CD14-positive monocyte (primary cell): ENCODE results near the gene SUSD1. TPM values are rescaled to one million over a fixed set of nuclear protein-coding genes. Genes with fewer than 3 reads are reported as not detected.
A peak's percentile ranks its signal among the peaks of the same experiment; 100 is the strongest.

ENCODE experiments used
- DNase-seq, 3 donors: peaks; one replicate each; pipeline ENCODE4 v3.0.0-alpha.2; 2011 to 2022
- H2AFZ ChIP-seq: 2 replicates; pipeline ENCODE4 v1.6.0; 2012; ENCODE audit warnings: mild to moderate bottlenecking, low read depth, low read length, inconsistent platforms; ENCODE audit not compliant: insufficient read depth, poor library complexity, severe bottlenecking
- H3K27ac ChIP-seq, 2 donors: 1 replicate in 1 of 2; 2 replicates in 1 of 2; pipeline ENCODE4 v1.5.1; 2012 to 2013; ENCODE audit warnings: low read length in 2 of 2, control low read depth in 1 of 2, inconsistent platforms in 1 of 2, low read depth in 1 of 2, mild to moderate bottlenecking in 1 of 2
- H3K27me3 ChIP-seq, 2 donors: one replicate each; pipeline versions ENCODE4 v1.6.0 to v1.6.1; 2011 to 2013; ENCODE audit warnings: low read length in 2 of 2; ENCODE audit not compliant: control insufficient read depth in 2 of 2, insufficient read depth in 2 of 2
- H3K36me3 ChIP-seq, 2 donors: replicated peaks in 1 of 2; 1 replicate in 1 of 2; 2 replicates in 1 of 2; pipeline versions ENCODE4 v1.5.1 to v1.6.1; 2012 to 2013; ENCODE audit warnings: low read length in 2 of 2, control low read depth in 1 of 2, inconsistent platforms in 1 of 2, mild to moderate bottlenecking in 1 of 2; ENCODE audit not compliant: insufficient read depth in 2 of 2, control insufficient read depth in 1 of 2
- H3K4me1 ChIP-seq, 2 donors: 1 replicate in 1 of 2; 2 replicates in 1 of 2; pipeline versions ENCODE4 v1.5.1 to v1.6.1; 2012 to 2013; ENCODE audit warnings: low read length in 2 of 2, control low read depth in 1 of 2, inconsistent platforms in 1 of 2, mild to moderate bottlenecking in 1 of 2, moderate library complexity in 1 of 2; ENCODE audit not compliant: insufficient read depth in 2 of 2, control insufficient read depth in 1 of 2
- H3K4me2 ChIP-seq: replicated peaks from 2 replicates; pipeline ENCODE3; 2012; ENCODE audit warnings: low read length, moderate library complexity, mild to moderate bottlenecking; ENCODE audit not compliant: poor library complexity, severe bottlenecking; ENCODE audit errors: extremely low read depth
- H3K4me3 ChIP-seq, 3 experiments: fragments of 200-600 bp in 1 of 3; sonication (generic) in 1 of 3; replicated peaks in 1 of 3; 1 replicate in 2 of 3; 2 replicates in 1 of 3; pipeline ENCODE4 v1.5.1; 2011 to 2013; ENCODE audit warnings: low read length in 3 of 3, mild to moderate bottlenecking in 3 of 3, control low read depth in 2 of 3, low read depth in 2 of 3, inconsistent platforms in 1 of 3, moderate library complexity in 1 of 3
- H3K79me2 ChIP-seq: 2 replicates; pipeline ENCODE4 v1.6.0; 2012; ENCODE audit warnings: mild to moderate bottlenecking, control low read depth, inconsistent platforms, low read length, moderate library complexity; ENCODE audit not compliant: insufficient read depth
- H3K9ac ChIP-seq: 2 replicates; pipeline ENCODE4 v1.6.0; 2017; ENCODE audit warnings: low read length, mild to moderate bottlenecking; ENCODE audit not compliant: insufficient read depth, poor library complexity, severe bottlenecking
- H3K9me3 ChIP-seq, 2 donors: replicated peaks in 1 of 2; 1 replicate in 1 of 2; 2 replicates in 1 of 2; pipeline versions ENCODE4 v1.5.1 to v1.6.1; 2012 to 2013; ENCODE audit warnings: low read length in 2 of 2, control low read depth in 1 of 2; ENCODE audit not compliant: control insufficient read depth in 1 of 2, insufficient read depth in 1 of 2
- H4K20me1 ChIP-seq: 2 replicates; pipeline ENCODE4 v1.6.0; 2012; ENCODE audit warnings: mild to moderate bottlenecking, low read length, control low read depth, moderate library complexity; ENCODE audit not compliant: insufficient read depth
- H3K27ac Mint-ChIP-seq, 7 donors: one replicate each; pipeline ENCODE4 v1.8.0; 2020; ENCODE audit warnings: mild to moderate bottlenecking in 7 of 7, mixed read lengths in 7 of 7, moderate library complexity in 6 of 7, inconsistent platforms in 2 of 7
- H3K27me3 Mint-ChIP-seq, 3 donors: one replicate each; pipeline ENCODE4 v1.8.0; 2021 to 2022; ENCODE audit warnings: low read depth in 3 of 3, mild to moderate bottlenecking in 3 of 3, mixed read lengths in 3 of 3, moderate library complexity in 3 of 3, inconsistent platforms in 1 of 3
- H3K36me3 Mint-ChIP-seq, 2 donors: one replicate each; pipeline ENCODE4 v1.8.0; 2020; ENCODE audit warnings: mixed read lengths in 2 of 2, inconsistent platforms in 1 of 2, mild to moderate bottlenecking in 1 of 2
- H3K4me1 Mint-ChIP-seq: one replicate; pipeline ENCODE4 v1.8.0; 2020; ENCODE audit warnings: mild to moderate bottlenecking, mixed read lengths
- H3K4me3 Mint-ChIP-seq, 2 donors: one replicate each; pipeline ENCODE4 v1.8.0; 2020; ENCODE audit warnings: mild to moderate bottlenecking in 2 of 2, mixed read lengths in 2 of 2, moderate library complexity in 1 of 2
- H3K9me3 Mint-ChIP-seq, 7 donors: one replicate each; pipeline ENCODE4 v1.8.0; 2020 to 2022; ENCODE audit warnings: mixed read lengths in 7 of 7, mild to moderate bottlenecking in 6 of 7, moderate library complexity in 6 of 7, inconsistent platforms in 2 of 7
- WGBS: methylation state at CpG from one replicate; pipeline ENCODE4 v1.1.5; 2013; ENCODE audit warnings: missing lambda C conversion rate; ENCODE audit not compliant: insufficient coverage; 5-methylcytosine and 5-hydroxymethylcytosine counted together
- intact Hi-C, 2 donors: fragments of 100-400 bp; cut with micrococcal nuclease; formaldehyde crosslinking; loops; one replicate each; pipeline versions ENCODE4 v1.15.0 to v1.15.1; 2023
- polyA plus RNA-seq, 3 donors: library from polyadenylated mRNA; depleted of rRNA in 1 of 3; unstranded in 2 of 3; stranded (reverse) in 1 of 3; fragments of 300-500 nt in 2 of 3; fragments of >200 nt in 1 of 3; fragmentation: Illumina TruSeq in 2 of 3; gene quantifications; 1 replicate in 2 of 3; 2 replicates in 1 of 3; pipeline ENCODE4 v1.2.3, GENCODE V29; 2012 to 2021
- TF ChIP-seq, protein P1 (sequence below): fragments of 200-600 bp; IDR thresholded peaks from one replicate; pipeline ENCODE4 v1.8.0; 2022; ENCODE audit warnings: antibody characterized with exemption, mild to moderate bottlenecking

The SUSD1 gene
- polyA plus RNA-seq, 3 donors: 29.1 to 42.3 (median 30.9) TPM

DNA sequence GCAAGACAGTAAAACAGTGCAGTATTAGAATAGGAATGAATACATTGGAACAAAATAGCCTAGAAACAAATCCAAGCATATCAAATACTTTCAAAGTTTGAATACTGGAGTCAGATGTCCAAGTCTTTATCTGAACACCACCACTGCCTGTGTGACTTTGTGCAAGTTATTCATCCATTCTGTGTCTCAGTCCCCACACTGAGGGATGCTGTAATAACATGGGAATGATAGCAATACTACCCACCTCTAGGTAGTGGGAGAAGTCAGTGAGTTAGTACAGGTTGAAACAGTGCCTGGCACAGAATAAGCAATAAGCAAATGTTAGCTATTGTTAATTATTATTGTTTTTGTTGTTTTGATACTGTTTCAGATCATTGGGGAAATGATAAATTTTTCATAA is 130.9 kb downstream of the SUSD1 start:
- intact Hi-C loops: no loop called here
- Mint-ChIP-seq H3K9me3 (peaks cover 0 to 7% (median 1%) of the 10 kb centered on the region in 7 donors), H3K27me3 (peaks cover 0 to 2% (median 1%) of the 10 kb centered on the region in 3 donors), H3K36me3 (peaks cover 66 to 77% of the 10 kb centered on the region in 2 donors), H3K4me1 (peaks cover 9% of the 10 kb centered on the region), H3K4me3 (no peak overlapping the region), H3K27ac (no peak overlapping the region)
- peaks cover 0 to 4% of the 10 kb centered on the region in 2 donors for H3K4me1 ChIP-seq
- H3K4me3 ChIP-seq: no peak overlapping the region
- no peaks in the 10 kb centered on the region for H3K27me3 ChIP-seq
- H4K20me1 ChIP-seq: no peaks in the 10 kb centered on the region
- TF ChIP-seq, protein P1, sequence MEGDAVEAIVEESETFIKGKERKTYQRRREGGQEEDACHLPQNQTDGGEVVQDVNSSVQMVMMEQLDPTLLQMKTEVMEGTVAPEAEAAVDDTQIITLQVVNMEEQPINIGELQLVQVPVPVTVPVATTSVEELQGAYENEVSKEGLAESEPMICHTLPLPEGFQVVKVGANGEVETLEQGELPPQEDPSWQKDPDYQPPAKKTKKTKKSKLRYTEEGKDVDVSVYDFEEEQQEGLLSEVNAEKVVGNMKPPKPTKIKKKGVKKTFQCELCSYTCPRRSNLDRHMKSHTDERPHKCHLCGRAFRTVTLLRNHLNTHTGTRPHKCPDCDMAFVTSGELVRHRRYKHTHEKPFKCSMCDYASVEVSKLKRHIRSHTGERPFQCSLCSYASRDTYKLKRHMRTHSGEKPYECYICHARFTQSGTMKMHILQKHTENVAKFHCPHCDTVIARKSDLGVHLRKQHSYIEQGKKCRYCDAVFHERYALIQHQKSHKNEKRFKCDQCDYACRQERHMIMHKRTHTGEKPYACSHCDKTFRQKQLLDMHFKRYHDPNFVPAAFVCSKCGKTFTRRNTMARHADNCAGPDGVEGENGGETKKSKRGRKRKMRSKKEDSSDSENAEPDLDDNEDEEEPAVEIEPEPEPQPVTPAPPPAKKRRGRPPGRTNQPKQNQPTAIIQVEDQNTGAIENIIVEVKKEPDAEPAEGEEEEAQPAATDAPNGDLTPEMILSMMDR: no peak
- no peaks in the 10 kb centered on the region for H3K9me3 ChIP-seq
- H3K4me2 ChIP-seq: no peak overlapping the region
- H3K79me2 ChIP-seq: no peaks in the 10 kb centered on the region
- H3K27ac ChIP-seq: no peak overlapping the region
- H2AFZ ChIP-seq: no peak overlapping the region
- H3K36me3 ChIP-seq: peaks cover 30 to 88% of the 10 kb centered on the region in 2 donors
- no peak for DNase-seq
- H3K9ac ChIP-seq: no peak overlapping the region

DNA sequence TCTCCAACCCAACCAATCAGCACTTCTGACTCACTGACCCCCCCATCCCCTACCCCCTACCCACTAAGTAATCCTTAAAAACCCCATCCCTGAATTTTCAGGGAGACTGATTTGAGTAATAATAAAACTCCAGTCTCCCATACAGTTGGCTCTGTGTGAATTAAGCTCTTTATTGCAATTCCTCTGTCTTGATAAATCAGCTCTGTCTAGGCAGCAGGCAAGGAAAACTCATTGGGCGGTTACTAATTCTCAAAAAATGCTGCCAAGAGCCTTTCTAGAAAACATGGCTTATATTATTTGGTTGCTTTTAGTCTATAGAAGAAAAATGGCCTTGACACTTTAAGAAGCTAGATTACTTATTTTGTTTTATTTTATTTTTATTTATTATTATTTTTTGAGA is 131.7 kb downstream of the SUSD1 start:
- Histone ChIP-seq H3K4me3 (no peak overlapping the region), H3K79me2 (no peaks in the 10 kb centered on the region), H4K20me1 (no peaks in the 10 kb centered on the region), H3K27me3 (no peaks in the 10 kb centered on the region), H3K4me1 (peaks cover 0 to 4% of the 10 kb centered on the region in 2 donors), H2AFZ (no peak overlapping the region), H3K9me3 (no peaks in the 10 kb centered on the region), H3K9ac (no peak overlapping the region), H3K4me2 (no peak overlapping the region), H3K27ac (no peak overlapping the region), H3K36me3 (peaks cover 33 to 88% of the 10 kb centered on the region in 2 donors)
- TF ChIP-seq, protein P1: no peak
- peaks cover 64 to 77% of the 10 kb centered on the region in 2 donors for H3K36me3 Mint-ChIP-seq
- intact Hi-C loops: no loop called here
- H3K4me1 Mint-ChIP-seq: peaks cover 9% of the 10 kb centered on the region
- H3K27me3 Mint-ChIP-seq: peaks cover 0 to 2% (median 1%) of the 10 kb centered on the region in 3 donors
- no peak for DNase-seq
- H3K27ac Mint-ChIP-seq: peak overlapping the region in 4 of 7 donors; percentile 3 to 43 (median 40)
- peaks cover 0 to 3% (median 0%) of the 10 kb centered on the region in 7 donors for H3K9me3 Mint-ChIP-seq
- WGBS: no CpG with 5 or more reads among the region's 1 CpG
- no peak overlapping the region for H3K4me3 Mint-ChIP-seq
